Measurements from ENCODE around the gene FZD7. TPM values are rescaled to one million over a fixed set of nuclear protein-coding genes. Genes with fewer than 3 reads are reported as not detected.

FZD7 gene
- total RNA-seq, 1 experiment from 2014 or later: 41.4 TPM

GRCh38 chr2:202043475-202043874 lies 9.8 kb downstream of the FZD7 start:
- peaks cover 48% of the 10 kb centered on the region for H3K4me1 Mint-ChIP-seq (ENCODE audit: low read depth, unreplicated experiment)
- H3K4me3 Mint-ChIP-seq (ENCODE audit: unreplicated experiment): no peak overlapping the region
- no peaks in the 10 kb centered on the region for H3K9me3 Mint-ChIP-seq (ENCODE audit: unreplicated experiment)
- H3K27ac Mint-ChIP-seq (ENCODE audit: unreplicated experiment): no peak overlapping the region
- no peaks in the 10 kb centered on the region for H3K27me3 Mint-ChIP-seq (ENCODE audit: insufficient read depth, unreplicated experiment)
- Histone ChIP-seq H3K4me3 (ENCODE audit: low read depth, low read length) (no peak overlapping the region), H3K9me3 (no peaks in the 10 kb centered on the region), H3K4me1 (peaks cover 53% of the 10 kb centered on the region), H3K27me3 (replicated peaks; ENCODE audit: control insufficient read depth, insufficient read depth, low read length) (no peaks in the 10 kb centered on the region), H3K36me3 (ENCODE audit: control insufficient read depth, insufficient read depth, low read length) (no peaks in the 10 kb centered on the region; the same call in 1 of the 2 replicates)
- ChIA-PET CTCF (no interaction called here), POLR2A (no interaction called here)
- BruUV-seq (replicated peaks): no TSS peak
- no peak for TF ChIP-seq CTCF (IDR thresholded peaks at IDR 0.05; ENCODE audit: insufficient read depth in 1 of 2, low read depth in 1 of 2, low read length in 1 of 2, severe bottlenecking in 1 of 2, unreplicated experiment in 1 of 2)
- DNase-seq: no peak
- intact Hi-C loops (cut with micrococcal nuclease; ENCODE audit: unreplicated experiment): no loop called here
- H3K36me3 Mint-ChIP-seq (ENCODE audit: insufficient read depth, unreplicated experiment): no peaks in the 10 kb centered on the region

GRCh38 chr2:202044777-202045176 lies 11.1 kb downstream of the FZD7 start:
- Histone ChIP-seq H3K36me3 (ENCODE audit: control insufficient read depth, insufficient read depth, low read length) (no peaks in the 10 kb centered on the region; the same call in 1 of the 2 replicates), H3K9me3 (no peaks in the 10 kb centered on the region), H3K27me3 (replicated peaks; ENCODE audit: control insufficient read depth, insufficient read depth, low read length) (no peaks in the 10 kb centered on the region), H3K4me1 (peaks cover 52% of the 10 kb centered on the region), H3K4me3 (ENCODE audit: low read depth, low read length) (no peak overlapping the region)
- H3K27me3 Mint-ChIP-seq (ENCODE audit: insufficient read depth, unreplicated experiment): no peaks in the 10 kb centered on the region
- DNase-seq: no peak
- H3K36me3 Mint-ChIP-seq (ENCODE audit: insufficient read depth, unreplicated experiment): no peaks in the 10 kb centered on the region
- H3K27ac Mint-ChIP-seq (ENCODE audit: unreplicated experiment): no peak overlapping the region
- peaks cover 46% of the 10 kb centered on the region for H3K4me1 Mint-ChIP-seq (ENCODE audit: low read depth, unreplicated experiment)
- ChIA-PET CTCF (no interaction called here), POLR2A (no interaction called here)
- intact Hi-C loops (cut with micrococcal nuclease; ENCODE audit: unreplicated experiment): no loop called here
- TF ChIP-seq CTCF (IDR thresholded peaks at IDR 0.05; ENCODE audit: insufficient read depth in 1 of 2, low read depth in 1 of 2, low read length in 1 of 2, severe bottlenecking in 1 of 2, unreplicated experiment in 1 of 2): no peak
- H3K9me3 Mint-ChIP-seq (ENCODE audit: unreplicated experiment): no peaks in the 10 kb centered on the region
- no TSS peak for BruUV-seq (replicated peaks)
- no peak overlapping the region for H3K4me3 Mint-ChIP-seq (ENCODE audit: unreplicated experiment)

- no peaks in the 10 kb centered on the region for H3K27me3 ChIP-seq (replicated peaks; ENCODE audit: control insufficient read depth, insufficient read depth, low read length)
- BruUV-seq (replicated peaks): no TSS peak
- no peak overlapping the region for H3K4me3 Mint-ChIP-seq (ENCODE audit: unreplicated experiment)
- POLR2A ChIA-PET: interaction anchor here (0.6 kb wide), 2 partner anchors 79 to 239 kb away, joined by 4 to 9 read pairs; no protein-coding TSS in a partner anchor
- no peaks in the 10 kb centered on the region for H3K9me3 Mint-ChIP-seq (ENCODE audit: unreplicated experiment)
- intact Hi-C loops (cut with micrococcal nuclease; ENCODE audit: unreplicated experiment): no loop called here
- TF ChIP-seq CTCF (IDR thresholded peaks at IDR 0.05; ENCODE audit: insufficient read depth in 1 of 2, low read depth in 1 of 2, low read length in 1 of 2, severe bottlenecking in 1 of 2, unreplicated experiment in 1 of 2): no peak
- no peak for DNase-seq
- H3K4me1 Mint-ChIP-seq (ENCODE audit: low read depth, unreplicated experiment): peaks cover 47% of the 10 kb centered on the region
- no peaks in the 10 kb centered on the region for H3K36me3 Mint-ChIP-seq (ENCODE audit: insufficient read depth, unreplicated experiment)
- no peaks in the 10 kb centered on the region; the same call in 1 of the 2 replicates for H3K36me3 ChIP-seq (ENCODE audit: control insufficient read depth, insufficient read depth, low read length)
- H3K4me3 ChIP-seq (ENCODE audit: low read depth, low read length): no peak overlapping the region
- peaks cover 50% of the 10 kb centered on the region for H3K4me1 ChIP-seq
- no peaks in the 10 kb centered on the region for H3K27me3 Mint-ChIP-seq (ENCODE audit: insufficient read depth, unreplicated experiment)
- no peak overlapping the region for H3K27ac Mint-ChIP-seq (ENCODE audit: unreplicated experiment)
- no peaks in the 10 kb centered on the region for H3K9me3 ChIP-seq
- CTCF ChIA-PET: no interaction called here
Observed at GRCh38 chr2:202046572-202046971, 12.9 kb downstream of the FZD7 start.

All from Caco-2 (cell line).